ENCODE data around the gene STMN3.
"Not testable (repeated sequence)": the region's sequence is repeated elsewhere in the genome, so short reads cannot be mapped to it uniquely, and the experiment has no call there.

STMN3 gene

GRCh38 chr20:63675681-63676368, 22.6 kb upstream of the STMN3 start:
- no peak for DNase-seq

DNA sequence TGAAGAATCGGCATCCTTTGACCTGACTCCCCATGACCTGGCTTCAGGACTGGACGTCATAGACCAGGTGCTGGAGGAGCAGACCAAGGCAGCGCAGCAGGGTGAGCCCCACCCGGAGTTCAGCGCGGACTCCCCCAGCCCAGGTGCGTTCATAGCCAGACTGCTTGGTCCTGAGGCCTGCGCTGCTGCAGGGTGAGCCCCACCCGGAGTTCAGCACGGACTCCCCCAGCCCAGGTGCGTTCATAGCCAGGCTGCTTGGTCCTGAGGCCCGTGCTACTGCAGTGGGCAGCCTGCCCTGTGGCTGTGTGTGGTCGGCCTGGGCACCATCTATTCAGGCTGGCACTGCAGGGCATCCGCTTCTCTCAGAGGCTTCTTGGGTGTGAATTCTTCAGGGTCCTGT, 20.7 kb upstream of the STMN3 start:
- no peak for DNase-seq

GRCh38 chr20:63672666-63673065, 19.4 kb upstream of the STMN3 start:
- DNase-seq: no peak

- not testable (repeated sequence) for DNase-seq
These were observed 18.5 kb upstream of the STMN3 start for GRCh38 chr20:63671695-63672094.

DNA sequence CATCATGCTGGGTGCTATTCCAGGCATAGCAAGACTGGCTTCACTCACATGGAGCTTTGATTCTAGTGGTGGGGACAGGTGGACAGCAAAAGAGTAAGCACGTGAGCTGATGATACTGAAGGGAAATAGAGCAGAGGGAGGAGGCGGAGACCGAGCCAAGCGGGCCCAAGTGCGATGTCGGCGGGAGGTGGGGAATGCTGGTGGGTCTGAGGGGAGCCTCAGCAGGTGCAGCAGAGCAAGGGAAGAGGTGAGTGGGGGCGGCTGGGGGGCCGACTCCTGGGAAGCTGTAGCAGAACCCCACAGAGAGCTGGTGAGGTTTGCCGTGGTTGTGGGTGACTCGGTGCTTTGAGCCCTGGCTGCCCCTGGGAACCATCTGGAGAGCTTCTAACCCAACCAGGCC, 15.1 kb upstream of the STMN3 start:
- no peak for DNase-seq

DNA sequence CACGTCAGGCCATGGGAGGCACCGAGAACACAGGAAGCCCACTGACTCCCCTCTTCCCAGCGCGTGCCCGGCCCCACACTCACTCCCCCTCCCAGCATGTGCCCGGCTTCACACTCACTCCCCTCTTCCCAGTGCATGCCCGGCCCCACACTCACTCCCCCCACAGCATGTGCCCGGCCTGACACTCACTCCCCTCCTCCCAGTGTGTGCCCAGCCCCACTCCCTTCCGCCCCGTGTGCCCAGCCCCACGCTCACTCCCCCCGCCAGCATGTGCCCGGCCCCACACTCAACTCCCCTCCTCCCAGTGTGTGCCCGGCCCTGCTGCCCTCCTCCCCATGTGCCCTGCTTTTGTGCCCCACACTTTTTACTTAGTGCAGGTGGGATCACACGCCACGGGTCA, 14.6 kb upstream of the STMN3 start:
- DNase-seq: no peak

DNA sequence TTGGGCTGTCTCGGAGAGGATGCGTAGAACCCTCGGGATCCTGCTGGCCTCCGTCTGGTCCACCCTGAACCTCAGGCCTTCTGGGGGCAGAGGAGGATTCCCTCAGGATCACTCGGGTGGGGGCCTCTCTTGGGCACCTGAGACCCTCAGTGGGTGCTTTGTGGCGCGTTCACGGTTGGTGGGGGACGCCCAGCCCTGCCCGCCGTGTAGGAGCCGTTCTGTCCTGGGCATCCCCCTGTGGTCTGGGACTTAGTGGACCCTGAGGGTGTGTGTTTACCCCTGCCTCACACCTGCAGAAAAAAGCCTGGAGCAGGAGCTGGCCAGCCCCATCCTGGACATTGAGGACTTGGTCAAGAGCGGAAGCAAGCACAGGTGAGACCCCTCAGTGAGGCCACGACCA, 12.5 kb upstream of the STMN3 start:
- no peak for DNase-seq

GRCh38 chr20:63664861-63665594, 11.8 kb upstream of the STMN3 start:
- no peak for DNase-seq

DNA sequence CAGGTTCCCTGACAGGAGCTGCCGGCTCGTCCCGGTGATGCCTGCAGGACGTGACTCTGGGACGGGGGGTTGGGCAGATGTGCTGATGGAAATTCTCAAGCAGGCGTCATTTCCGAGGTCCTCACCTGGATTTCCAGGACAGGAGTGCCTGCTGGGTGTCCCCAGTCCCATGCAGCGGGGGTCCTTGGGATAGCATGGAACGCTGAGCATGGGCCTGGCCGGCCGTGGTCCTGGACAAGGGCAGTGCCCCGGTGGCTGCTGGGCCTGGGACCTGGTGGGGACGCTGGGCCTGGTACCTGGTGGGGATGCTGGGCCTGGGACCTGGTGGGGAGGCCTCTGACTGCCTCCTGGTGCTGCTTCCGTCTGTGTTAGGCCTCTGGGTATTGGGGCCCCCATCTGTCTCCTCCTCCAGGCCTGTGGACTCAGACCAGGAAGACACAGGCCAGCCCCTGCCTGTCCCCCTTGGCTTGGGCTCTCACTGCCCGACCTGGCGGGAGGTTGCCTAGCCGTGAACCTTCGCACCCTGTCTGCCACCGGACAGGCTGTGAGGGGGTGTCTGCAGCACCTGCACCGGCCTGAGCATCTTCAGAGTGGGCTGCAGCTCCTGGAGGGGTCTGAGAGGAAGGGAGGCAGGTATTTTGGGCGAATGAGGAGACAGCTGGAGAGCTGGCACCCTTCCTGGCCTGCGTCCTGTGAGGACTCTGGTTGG, 11.1 kb upstream of the STMN3 start:
- no peak for DNase-seq

DNA sequence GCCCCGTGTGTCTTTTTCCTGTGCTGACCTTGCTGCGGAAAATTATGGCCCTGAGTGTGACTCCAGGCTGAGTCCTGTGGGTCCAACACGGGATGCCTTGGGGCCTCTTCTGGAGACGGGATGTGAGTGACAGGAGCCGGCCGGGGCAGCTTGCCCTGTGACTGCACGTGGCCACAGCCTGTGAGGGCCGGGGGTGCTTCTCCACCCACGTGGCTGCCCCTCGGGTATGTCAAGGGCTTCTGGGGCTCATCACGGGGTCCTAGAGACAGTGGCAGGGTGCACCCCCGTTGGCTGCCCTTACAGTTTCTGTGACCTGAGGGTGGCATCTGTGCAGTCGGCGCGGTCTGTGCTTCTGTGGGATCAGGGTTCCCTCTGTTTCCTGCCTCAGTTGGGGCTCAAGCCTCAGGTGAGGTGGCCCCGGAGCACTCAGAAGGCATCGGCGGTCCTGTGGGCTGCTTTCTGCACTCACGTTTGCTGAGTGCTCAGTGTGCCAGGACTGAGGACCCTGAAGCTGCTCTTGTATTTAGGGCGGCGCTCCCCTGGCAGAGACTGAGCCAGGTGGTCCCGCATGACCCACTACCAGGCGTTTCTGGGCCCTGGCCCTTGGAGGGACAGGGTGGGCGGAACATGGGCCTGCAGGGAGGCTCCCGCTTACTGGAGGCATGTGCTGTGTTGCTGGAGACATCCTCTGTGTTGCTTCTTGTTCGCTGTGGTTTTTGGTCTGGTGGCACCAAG, 10.3 kb upstream of the STMN3 start:
- DNase-seq: no peak

DNA sequence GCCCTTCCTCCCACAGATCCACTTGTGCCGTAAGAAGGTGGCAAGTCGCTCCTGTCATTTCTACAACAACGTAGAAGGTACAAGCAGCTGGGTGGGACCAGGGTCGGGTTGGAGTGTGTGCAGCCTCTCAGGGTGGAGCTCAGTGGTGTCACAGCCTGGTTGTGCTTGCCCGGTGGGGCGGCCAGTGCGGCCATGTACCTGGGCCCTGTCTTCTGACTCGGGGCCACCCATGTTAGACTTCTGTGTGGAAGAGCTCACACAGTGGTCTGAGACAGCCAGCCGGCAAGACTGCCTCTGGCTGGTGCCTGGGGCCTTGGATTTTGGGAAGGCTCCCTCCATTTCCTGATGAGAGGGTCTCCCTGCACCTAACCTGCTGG, 9.6 kb upstream of the STMN3 start:
- DNase-seq: no peak

GRCh38 chr20:63661959-63662812, 9.0 kb upstream of the STMN3 start:
- no peak for DNase-seq

DNA sequence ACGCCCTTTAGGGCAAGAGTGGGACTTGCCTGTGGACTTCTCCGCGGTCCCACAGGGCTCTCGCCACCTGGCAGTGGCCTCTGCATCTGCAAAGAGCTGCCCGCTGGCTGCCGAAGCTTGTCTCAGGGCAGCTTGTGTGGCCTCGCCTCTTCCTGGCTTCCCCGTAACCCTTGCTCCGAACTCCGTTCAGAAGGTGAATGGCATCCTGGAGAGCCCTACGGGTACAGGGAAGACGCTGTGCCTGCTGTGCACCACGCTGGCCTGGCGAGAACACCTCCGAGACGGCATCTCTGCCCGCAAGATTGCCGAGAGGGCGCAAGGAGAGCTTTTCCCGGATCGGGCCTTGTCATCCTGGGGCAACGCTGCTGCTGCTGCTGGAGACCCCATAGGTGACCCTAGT, 7.9 kb upstream of the STMN3 start:
- no peak for DNase-seq

- no peak for DNase-seq
These were observed 7.4 kb upstream of the STMN3 start for GRCh38 chr20:63660622-63661021.

DNA sequence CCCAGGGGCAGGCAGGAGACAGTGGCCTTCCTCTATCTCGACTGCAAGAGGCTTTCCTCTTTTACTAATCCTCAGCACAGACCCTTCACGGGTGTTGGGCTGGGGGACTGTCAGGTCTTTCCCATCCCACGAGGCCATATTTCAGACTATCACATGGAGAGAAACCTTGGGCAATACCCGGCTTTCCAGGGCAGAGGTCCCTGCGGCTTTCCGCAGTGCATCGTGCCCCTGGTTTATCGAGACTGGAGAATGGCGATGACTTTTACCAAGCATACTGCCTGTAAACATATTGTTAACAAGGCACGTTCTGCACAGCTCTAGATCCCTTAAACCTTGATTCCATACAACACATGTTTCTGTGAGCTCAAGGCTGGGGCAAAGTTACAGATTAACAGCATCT, 7.0 kb upstream of the STMN3 start:
- DNase-seq: not testable (repeated sequence)

DNA sequence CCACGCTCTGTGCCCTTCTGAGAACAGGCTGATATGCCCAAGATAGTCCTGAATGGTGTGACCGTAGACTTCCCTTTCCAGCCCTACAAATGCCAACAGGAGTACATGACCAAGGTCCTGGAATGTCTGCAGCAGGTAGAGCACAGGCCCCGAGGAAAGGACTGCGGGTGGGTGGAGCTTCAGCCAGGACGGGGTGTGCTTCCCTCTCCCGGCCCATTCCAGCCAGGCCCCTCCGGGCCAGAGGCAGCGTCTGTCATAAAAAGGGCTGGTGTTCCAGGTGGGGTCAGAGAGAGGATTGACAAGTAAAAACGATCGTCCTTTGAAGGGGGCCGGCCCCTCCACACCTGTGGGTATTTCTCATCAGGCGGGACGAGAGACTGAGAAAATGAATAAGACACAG, 6.1 kb upstream of the STMN3 start:
- no peak for DNase-seq

DNA sequence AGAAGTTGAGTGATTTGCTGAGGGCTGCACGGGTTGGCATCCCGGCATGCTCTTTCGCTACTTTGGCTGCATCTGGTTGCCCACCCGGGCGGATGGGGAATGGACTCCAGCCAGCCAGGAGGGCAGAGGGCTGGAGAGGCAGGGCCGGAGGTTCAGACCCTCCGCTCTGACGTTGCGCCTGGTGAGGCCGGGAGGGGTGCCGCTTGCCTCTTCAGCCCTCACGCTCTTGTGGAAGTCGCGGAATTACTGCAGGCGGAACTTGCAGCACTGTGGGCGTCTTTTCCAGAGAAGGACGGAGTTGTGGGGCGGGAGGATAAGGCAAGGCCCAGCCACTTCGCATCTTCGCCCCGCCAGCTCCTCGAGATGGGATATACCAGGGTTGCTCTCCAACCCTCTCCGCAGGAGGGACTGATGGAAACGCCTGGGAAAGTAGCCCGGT, 5.5 kb upstream of the STMN3 start:
- no peak for DNase-seq

GRCh38 chr20:63657937-63658748, 4.9 kb upstream of the STMN3 start, which contains the start of gene RTEL1:
TSS of gene RTEL1 (plus strand) at chr20:63658312. CDS start at chr20:63659403, 1,091 bp downstream.
- peak; percentile 91 for DNase-seq

GRCh38 chr20:63657260-63657936, 4.2 kb upstream of the STMN3 start:
- no peak for DNase-seq

GRCh38 chr20:63656451-63656850, 3.2 kb upstream of the STMN3 start:
- DNase-seq: no peak

- DNase-seq: no peak
These were observed 2.0 kb upstream of the STMN3 start for GRCh38 chr20:63655249-63655648.
